ENCODE data around the gene TOR3A. TPM values are rescaled to one million over a fixed set of nuclear protein-coding genes. Genes with fewer than 3 reads are reported as not detected.
A peak's percentile ranks its signal among the peaks of the same experiment; 100 is the strongest.

The TOR3A gene
- polyA plus RNA-seq, 1 experiment = 30.8 TPM

DNA sequence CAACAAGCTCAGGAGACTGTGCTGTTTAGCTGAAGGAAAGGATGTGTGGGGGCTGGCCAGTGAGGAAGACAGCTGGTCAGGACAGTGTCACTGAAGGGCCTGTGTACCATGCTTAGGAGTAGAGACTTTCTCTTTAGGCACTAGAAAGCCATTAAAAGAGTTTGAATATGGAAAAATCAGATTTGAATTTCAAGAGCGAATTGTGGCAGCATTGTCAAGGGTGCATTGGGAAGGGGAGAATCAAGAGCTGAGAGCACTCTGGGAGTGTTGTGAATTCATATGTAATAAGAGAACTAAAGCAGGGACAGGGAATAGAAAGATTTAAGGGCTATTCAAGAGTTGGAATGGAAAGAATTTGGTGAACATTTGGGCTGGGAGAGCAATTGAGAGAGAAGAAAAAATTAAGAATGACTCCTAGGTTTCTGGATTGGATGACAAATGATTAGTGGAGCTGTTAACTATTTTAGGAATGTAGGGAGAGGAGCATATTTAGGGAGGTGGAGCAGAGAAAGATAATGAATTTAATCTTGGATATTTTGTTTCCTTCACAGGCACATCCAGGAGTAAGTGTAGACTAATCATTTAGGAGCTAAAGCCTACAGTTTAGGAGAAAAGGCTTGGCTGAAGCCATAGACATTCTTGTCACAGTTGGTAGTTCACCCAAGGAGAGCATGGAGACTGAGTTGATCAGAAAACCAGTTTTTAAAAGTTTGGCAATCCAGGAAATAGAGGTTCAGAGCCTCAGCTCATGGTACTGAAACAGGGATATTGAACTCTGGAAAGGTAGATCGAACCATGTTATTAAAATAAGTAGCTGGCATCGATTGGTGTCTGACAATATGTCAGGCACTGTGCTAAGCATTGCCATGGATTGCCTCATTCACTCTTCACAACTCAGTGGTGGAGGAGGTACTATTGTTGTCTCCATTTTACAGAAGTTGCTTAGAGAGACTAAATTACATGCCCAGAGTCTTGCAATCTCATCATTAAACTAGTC lies 23.1 kb upstream of the TOR3A start:
- CTCF ChIA-PET = interaction anchor here (1.2 to 1.9 kb wide), 4 partner anchors 20 to 557 kb away, joined by 3 to 7 read pairs (median 5); no protein-coding TSS in a partner anchor
- Histone ChIP-seq H3K36me3 (ENCODE audit: control insufficient read depth, insufficient read depth, low read length) (peaks cover under 1% of the 10 kb centered on the region), H3K27me3 (ENCODE audit: control insufficient read depth, insufficient read depth, low read length) (no peaks in the 10 kb centered on the region), H3K4me3 (ENCODE audit: low read depth, low read length) (no peak overlapping the region)
- DNase-seq (ENCODE audit: low read depth) = peak; percentile 58
- POLR2A ChIA-PET = interaction anchor here (0.6 to 0.8 kb wide), 2 partner anchors 24 to 729 kb away, joined by 3 to 6 read pairs; no protein-coding TSS in a partner anchor
- TF ChIP-seq, protein P1, sequence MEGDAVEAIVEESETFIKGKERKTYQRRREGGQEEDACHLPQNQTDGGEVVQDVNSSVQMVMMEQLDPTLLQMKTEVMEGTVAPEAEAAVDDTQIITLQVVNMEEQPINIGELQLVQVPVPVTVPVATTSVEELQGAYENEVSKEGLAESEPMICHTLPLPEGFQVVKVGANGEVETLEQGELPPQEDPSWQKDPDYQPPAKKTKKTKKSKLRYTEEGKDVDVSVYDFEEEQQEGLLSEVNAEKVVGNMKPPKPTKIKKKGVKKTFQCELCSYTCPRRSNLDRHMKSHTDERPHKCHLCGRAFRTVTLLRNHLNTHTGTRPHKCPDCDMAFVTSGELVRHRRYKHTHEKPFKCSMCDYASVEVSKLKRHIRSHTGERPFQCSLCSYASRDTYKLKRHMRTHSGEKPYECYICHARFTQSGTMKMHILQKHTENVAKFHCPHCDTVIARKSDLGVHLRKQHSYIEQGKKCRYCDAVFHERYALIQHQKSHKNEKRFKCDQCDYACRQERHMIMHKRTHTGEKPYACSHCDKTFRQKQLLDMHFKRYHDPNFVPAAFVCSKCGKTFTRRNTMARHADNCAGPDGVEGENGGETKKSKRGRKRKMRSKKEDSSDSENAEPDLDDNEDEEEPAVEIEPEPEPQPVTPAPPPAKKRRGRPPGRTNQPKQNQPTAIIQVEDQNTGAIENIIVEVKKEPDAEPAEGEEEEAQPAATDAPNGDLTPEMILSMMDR (IDR thresholded peaks at IDR 0.05; ENCODE audit: insufficient read depth, low read depth, low read length) = no peak

DNA sequence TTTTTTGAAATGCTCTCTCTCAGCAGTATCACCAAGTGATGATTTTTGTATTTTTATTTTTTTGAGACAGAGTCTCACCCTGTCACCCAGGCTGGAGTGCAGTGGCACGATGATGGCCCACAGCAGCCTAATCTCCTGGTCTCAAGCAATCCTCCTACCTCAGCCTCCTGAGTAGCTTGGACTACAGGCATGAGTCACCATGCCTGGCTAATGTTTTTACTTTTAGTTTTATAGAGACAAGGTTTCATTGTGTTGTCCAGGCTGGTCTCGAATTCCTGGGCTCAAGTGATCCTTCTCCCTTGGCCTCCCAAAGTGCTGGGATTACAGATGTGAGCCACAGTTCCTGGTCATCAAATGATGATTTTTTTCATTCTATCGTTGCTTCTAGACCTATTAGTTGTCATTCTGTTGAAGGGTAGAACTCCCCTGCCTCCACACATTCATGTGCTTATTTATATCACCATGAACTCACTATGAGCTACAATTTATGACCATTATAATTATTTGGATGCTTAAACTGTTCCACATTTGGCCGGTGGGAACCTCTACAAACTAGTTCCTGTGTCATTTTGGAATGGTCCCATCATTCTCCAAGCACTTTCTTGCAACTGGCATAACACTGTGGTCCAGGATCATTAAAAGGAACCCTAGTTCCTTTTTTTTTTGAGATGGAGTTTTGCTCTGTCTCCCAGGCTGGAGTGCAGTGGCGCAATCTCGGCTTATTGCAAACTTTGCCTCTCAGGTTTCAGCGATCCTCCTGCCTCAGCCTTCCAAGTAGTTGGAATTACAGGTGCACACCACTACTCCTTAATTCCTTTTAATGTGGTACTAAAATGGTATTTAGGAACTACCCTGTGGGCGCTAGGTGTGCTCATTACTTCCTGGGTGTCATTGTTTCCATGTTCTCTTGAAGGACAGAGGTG lies 20.2 kb upstream of the TOR3A start:
- Histone ChIP-seq H3K36me3 (ENCODE audit: control insufficient read depth, insufficient read depth, low read length) (peaks cover 11% of the 10 kb centered on the region), H3K4me3 (ENCODE audit: low read depth, low read length) (no peak overlapping the region), H3K27me3 (ENCODE audit: control insufficient read depth, insufficient read depth, low read length) (no peaks in the 10 kb centered on the region)
- DNase-seq (ENCODE audit: low read depth) = no peak
- CTCF ChIA-PET = interaction anchor here (0.7 kb wide), 1 partner anchor 52 kb away, joined by 4 read pairs; no protein-coding TSS in a partner anchor
- POLR2A ChIA-PET = no interaction called here
- TF ChIP-seq, protein P1 (IDR thresholded peaks at IDR 0.05; ENCODE audit: insufficient read depth, low read depth, low read length) = no peak

DNA sequence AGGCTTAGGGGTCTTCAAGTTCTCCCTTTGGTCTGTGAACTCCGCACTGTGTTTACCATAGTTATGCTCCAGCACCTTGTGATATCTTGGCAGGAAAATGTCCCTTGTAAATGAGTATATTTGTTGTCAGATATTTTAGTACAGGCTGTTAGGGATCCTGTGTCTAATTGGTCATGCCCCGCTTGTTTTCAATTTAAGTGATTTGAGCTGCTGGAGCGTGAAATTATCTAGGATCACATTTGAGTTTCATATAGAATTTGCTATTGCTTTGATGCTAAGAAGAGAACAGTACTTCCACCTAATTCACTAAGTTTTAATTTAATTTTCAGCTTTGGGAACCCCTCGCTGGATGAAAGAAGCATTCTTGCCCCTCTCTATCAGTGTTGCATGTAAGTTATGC lies 15.4 kb upstream of the TOR3A start:
- Histone ChIP-seq H3K36me3 (ENCODE audit: control insufficient read depth, insufficient read depth, low read length) (peaks cover 14% of the 10 kb centered on the region), H3K27me3 (ENCODE audit: control insufficient read depth, insufficient read depth, low read length) (no peaks in the 10 kb centered on the region), H3K4me3 (ENCODE audit: low read depth, low read length) (no peak overlapping the region)
- TF ChIP-seq, protein P1 (IDR thresholded peaks at IDR 0.05; ENCODE audit: insufficient read depth, low read depth, low read length) = no peak
- DNase-seq (ENCODE audit: low read depth) = no peak
- ChIA-PET CTCF (no interaction called here), POLR2A (no interaction called here)

DNA sequence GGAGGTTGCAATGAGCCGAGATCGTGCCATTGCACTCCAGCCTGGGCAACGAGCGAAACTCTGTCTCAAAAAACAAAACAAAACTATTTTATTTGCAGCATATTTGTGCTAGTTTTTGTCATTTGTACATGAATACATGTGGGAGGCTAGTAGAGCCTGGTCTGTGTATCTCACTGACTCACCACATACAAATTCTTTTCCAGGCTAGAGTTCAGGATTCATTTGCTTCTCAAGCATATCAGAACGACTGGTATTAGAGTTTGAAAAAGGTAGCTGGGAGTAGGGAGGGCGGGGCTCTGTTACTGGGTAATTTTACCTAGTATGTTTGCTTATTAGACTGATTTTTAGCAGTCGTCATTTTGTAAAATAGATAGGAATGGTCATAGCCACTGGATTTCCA lies 4.5 kb upstream of the TOR3A start:
- POLR2A ChIA-PET = no interaction called here
- TF ChIP-seq, protein P1 (IDR thresholded peaks at IDR 0.05; ENCODE audit: insufficient read depth, low read depth, low read length) = no peak
- Histone ChIP-seq H3K36me3 (ENCODE audit: control insufficient read depth, insufficient read depth, low read length) (no peaks in the 10 kb centered on the region), H3K4me3 (ENCODE audit: low read depth, low read length) (no peak overlapping the region), H3K27me3 (ENCODE audit: control insufficient read depth, insufficient read depth, low read length) (no peaks in the 10 kb centered on the region)
- DNase-seq (ENCODE audit: low read depth) = no peak
- CTCF ChIA-PET = interaction anchor here (0.8 to 1.4 kb wide), 3 partner anchors 8 to 293 kb away, joined by 3 read pairs; no protein-coding TSS in a partner anchor
